ENCODE data around the gene KLHL29. TPM values are rescaled to one million over a fixed set of nuclear protein-coding genes. Genes with fewer than 3 reads are reported as not detected.

Gene KLHL29
- total RNA-seq, 2 experiments from 2014 or later, result 0.23 to 0.66 TPM

DNA sequence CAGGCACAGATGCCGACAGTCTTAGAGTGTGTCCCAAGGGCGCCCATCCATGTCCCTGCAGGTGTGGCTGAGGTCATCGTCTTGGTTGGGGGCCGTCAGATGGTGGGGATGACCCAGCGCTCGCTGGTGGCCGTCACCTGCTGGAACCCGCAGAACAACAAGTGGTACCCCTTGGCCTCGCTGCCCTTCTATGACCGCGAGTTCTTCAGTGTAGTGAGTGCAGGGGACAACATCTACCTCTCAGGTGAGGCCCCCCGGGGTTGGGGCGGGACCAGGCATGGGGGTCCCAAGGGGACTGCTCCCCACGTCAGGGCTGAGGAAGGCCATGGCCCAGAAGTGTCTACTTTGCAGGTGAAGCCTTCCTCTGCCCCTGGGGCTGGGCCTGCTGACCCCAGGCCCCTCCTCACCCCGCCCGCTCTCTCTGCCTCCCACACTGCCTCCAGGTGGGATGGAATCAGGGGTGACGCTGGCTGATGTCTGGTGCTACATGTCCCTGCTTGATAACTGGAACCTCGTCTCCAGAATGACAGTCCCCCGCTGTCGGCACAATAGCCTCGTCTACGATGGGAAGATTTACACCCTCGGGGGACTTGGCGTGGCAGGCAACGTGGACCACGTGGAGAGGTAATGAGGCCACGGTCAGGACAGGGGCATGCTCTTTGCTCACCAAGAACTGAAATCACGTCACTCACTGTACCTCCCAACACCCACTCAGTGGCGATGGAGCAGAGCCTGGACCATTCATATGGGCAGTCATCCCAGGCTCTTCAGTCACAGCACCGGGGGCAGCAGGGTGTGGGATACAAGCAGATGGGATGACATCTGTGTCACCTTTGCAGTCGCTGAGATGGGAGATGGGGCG is 311.1 kb downstream of the KLHL29 start:
- H3K27ac ChIP-seq (ENCODE audit: low read depth, low read length, poor library complexity, severe bottlenecking), result no peak overlapping the region
- POLR2A ChIA-PET, result no interaction called here
- H3K36me3 ChIP-seq (ENCODE audit: insufficient read depth, low read length), result no peaks in the 10 kb centered on the region
- H3K4me3 ChIP-seq (ENCODE audit: low read depth, low read length, poor library complexity, severe bottlenecking), result no peak overlapping the region
- no peaks in the 10 kb centered on the region for H4K20me1 ChIP-seq (ENCODE audit: insufficient read depth, low read length)
- H3K4me1 ChIP-seq (ENCODE audit: insufficient read depth, low read length, poor library complexity, severe bottlenecking), result no peaks in the 10 kb centered on the region
- TF ChIP-seq, protein P1, sequence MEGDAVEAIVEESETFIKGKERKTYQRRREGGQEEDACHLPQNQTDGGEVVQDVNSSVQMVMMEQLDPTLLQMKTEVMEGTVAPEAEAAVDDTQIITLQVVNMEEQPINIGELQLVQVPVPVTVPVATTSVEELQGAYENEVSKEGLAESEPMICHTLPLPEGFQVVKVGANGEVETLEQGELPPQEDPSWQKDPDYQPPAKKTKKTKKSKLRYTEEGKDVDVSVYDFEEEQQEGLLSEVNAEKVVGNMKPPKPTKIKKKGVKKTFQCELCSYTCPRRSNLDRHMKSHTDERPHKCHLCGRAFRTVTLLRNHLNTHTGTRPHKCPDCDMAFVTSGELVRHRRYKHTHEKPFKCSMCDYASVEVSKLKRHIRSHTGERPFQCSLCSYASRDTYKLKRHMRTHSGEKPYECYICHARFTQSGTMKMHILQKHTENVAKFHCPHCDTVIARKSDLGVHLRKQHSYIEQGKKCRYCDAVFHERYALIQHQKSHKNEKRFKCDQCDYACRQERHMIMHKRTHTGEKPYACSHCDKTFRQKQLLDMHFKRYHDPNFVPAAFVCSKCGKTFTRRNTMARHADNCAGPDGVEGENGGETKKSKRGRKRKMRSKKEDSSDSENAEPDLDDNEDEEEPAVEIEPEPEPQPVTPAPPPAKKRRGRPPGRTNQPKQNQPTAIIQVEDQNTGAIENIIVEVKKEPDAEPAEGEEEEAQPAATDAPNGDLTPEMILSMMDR (conservative IDR thresholded peaks at IDR 0.05; ENCODE audit: low read length), result no peak
- no peak for TF ChIP-seq EZH2phosphoT487 (IDR thresholded peaks at IDR 0.05; ENCODE audit: borderline replicate concordance, low read depth, low read length)
- no peak for DNase-seq (ENCODE audit: low spot score)
- no peaks in the 10 kb centered on the region for H3K9me3 ChIP-seq (ENCODE audit: low read length)
- CTCF ChIA-PET (ENCODE audit: unreplicated experiment), result no interaction called here
- intact Hi-C loops (cut with micrococcal nuclease; ENCODE audit: unreplicated experiment), result no loop called here
- no peaks in the 10 kb centered on the region for H3K79me2 ChIP-seq (ENCODE audit: insufficient read depth, low read depth, low read length)
- no TSS peak for BruUV-seq (replicated peaks)
- H3K4me2 ChIP-seq (ENCODE audit: low read length), result no peak overlapping the region
- no peak overlapping the region for H2AFZ ChIP-seq (ENCODE audit: low read length)
- H3K9me2 ChIP-seq (ENCODE audit: insufficient read depth, low read length), result no peaks in the 10 kb centered on the region

DNA sequence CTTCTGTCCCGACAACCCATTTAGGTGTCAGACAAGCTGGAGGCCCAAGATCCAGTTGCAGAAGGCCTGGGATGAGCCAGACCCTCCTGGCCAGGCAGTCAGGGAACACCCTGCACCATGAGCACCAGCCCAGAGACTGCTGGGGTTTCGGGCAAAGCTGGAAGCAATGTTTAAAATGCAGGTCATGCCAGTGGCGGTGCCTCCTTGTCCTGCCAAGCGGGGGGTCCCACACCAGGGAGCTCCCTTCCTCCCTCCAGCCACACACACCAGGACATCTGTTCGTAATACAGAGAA is 311.7 kb downstream of the KLHL29 start:
- ChIA-PET CTCF (ENCODE audit: unreplicated experiment) (no interaction called here), POLR2A (no interaction called here)
- no peak overlapping the region for H3K27ac ChIP-seq (ENCODE audit: low read depth, low read length, poor library complexity, severe bottlenecking)
- BruUV-seq (replicated peaks), result no TSS peak
- H3K4me1 ChIP-seq (ENCODE audit: insufficient read depth, low read length, poor library complexity, severe bottlenecking), result no peaks in the 10 kb centered on the region
- no peak overlapping the region for H3K4me3 ChIP-seq (ENCODE audit: low read depth, low read length, poor library complexity, severe bottlenecking)
- no peaks in the 10 kb centered on the region for H3K36me3 ChIP-seq (ENCODE audit: insufficient read depth, low read length)
- no peaks in the 10 kb centered on the region for H3K9me2 ChIP-seq (ENCODE audit: insufficient read depth, low read length)
- no peak for DNase-seq (ENCODE audit: low spot score)
- no peak overlapping the region for H3K4me2 ChIP-seq (ENCODE audit: low read length)
- intact Hi-C loops (cut with micrococcal nuclease; ENCODE audit: unreplicated experiment), result no loop called here
- H2AFZ ChIP-seq (ENCODE audit: low read length), result no peak overlapping the region
- H3K79me2 ChIP-seq (ENCODE audit: insufficient read depth, low read depth, low read length), result no peaks in the 10 kb centered on the region
- no peaks in the 10 kb centered on the region for H3K9me3 ChIP-seq (ENCODE audit: low read length)
- no peaks in the 10 kb centered on the region for H4K20me1 ChIP-seq (ENCODE audit: insufficient read depth, low read length)
- TF ChIP-seq EZH2phosphoT487 (IDR thresholded peaks at IDR 0.05; ENCODE audit: borderline replicate concordance, low read depth, low read length), result no peak
- TF ChIP-seq, protein P1 (conservative IDR thresholded peaks at IDR 0.05; ENCODE audit: low read length), result no peak

DNA sequence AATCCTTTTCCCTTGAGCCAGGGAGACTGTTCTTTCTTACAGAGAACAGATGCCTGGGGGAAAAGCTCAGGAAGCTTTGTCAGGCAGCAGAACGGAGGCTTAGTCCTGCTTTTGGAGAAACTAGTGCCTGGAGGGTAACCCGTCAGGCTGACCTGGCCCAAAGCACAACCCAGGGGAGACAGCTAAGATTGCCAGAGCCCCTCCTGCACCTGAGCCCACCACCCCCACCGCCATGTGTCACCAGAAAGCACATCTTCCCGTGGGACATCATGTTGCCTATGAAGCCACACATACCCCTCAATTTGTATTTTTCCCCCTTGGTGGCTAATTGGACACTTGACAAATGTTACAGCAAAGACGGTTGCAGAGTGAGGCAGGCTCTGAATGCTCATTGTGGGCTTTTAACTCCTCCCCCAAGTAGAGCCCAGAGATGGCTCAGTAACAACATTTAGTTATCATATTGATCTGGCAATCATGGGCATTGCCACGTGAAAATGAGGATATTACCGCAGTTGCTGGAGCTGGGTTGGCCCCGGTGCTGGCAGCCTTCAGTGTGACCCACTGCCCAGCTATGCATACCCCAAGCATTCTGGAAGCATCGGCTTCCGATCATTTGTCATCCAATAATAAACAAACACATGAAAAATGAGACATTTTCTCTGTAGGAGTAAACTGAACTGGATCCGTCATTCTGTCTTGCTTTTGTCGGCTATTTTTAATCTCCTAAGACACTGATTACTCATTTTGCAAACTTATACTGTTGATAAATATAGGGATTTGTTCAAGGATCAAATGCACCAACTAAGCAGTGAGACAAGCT is 312.5 kb downstream of the KLHL29 start:
- H3K4me1 ChIP-seq (ENCODE audit: insufficient read depth, low read length, poor library complexity, severe bottlenecking), result no peaks in the 10 kb centered on the region
- no peaks in the 10 kb centered on the region for H3K36me3 ChIP-seq (ENCODE audit: insufficient read depth, low read length)
- TF ChIP-seq EZH2phosphoT487 (IDR thresholded peaks at IDR 0.05; ENCODE audit: borderline replicate concordance, low read depth, low read length), result no peak
- TF ChIP-seq, protein P1 (conservative IDR thresholded peaks at IDR 0.05; ENCODE audit: low read length), result no peak
- no peak overlapping the region for H3K4me2 ChIP-seq (ENCODE audit: low read length)
- H3K79me2 ChIP-seq (ENCODE audit: insufficient read depth, low read depth, low read length), result no peaks in the 10 kb centered on the region
- ChIA-PET POLR2A (no interaction called here), CTCF (ENCODE audit: unreplicated experiment) (no interaction called here)
- no peaks in the 10 kb centered on the region for H4K20me1 ChIP-seq (ENCODE audit: insufficient read depth, low read length)
- no peak overlapping the region for H3K27ac ChIP-seq (ENCODE audit: low read depth, low read length, poor library complexity, severe bottlenecking)
- H2AFZ ChIP-seq (ENCODE audit: low read length), result no peak overlapping the region
- DNase-seq (ENCODE audit: low spot score), result no peak
- H3K4me3 ChIP-seq (ENCODE audit: low read depth, low read length, poor library complexity, severe bottlenecking), result no peak overlapping the region
- no TSS peak for BruUV-seq (replicated peaks)
- H3K9me2 ChIP-seq (ENCODE audit: insufficient read depth, low read length), result no peaks in the 10 kb centered on the region
- H3K9me3 ChIP-seq (ENCODE audit: low read length), result no peaks in the 10 kb centered on the region
- intact Hi-C loops (cut with micrococcal nuclease; ENCODE audit: unreplicated experiment), result no loop called here

All from OCI-LY7 (cell line).